ENCODE results near the gene AZU1.

Gene AZU1

DNA sequence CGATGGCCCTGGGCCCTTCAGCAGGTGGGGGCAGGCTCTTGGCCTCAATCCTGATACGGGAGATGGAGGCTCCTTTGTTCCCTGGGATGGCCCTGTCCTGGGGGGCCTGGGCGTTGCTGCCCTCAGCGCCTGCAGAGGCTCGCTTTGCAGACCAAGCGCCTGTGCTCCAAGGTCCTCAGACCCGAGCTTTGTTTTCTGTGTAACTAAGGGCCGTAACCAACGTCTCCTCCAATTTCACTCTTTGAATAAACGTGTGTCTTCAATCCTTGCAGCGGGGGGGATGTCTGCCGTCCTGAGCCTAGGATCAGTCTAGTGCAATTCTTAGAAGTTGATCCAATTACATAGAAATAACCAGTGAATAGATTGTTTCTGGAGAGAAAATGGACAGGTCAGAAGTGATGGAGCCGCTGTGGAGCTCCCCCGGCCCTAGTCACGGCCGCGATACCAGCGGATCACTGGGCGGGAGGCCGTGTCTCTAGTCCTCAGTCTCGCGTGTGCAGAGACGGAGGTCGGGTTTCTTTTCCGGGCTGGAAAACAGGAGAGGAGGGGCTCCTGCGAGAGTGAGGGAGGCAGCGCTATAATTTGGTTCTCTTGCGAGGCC lies 25.0 kb upstream of the AZU1 start:
- no peak overlapping the region for H3K9ac ChIP-seq (ENCODE audit: low read length in 5 of 5)
- peaks cover 18 to 64% (median 56%) of the 10 kb centered on the region in 5 donors for H3K4me1 ChIP-seq (ENCODE audit: control insufficient read depth in 5 of 5, insufficient read depth in 5 of 5, low read length in 5 of 5)
- H3K4me3 ChIP-seq (ENCODE audit: low read depth in 1 of 5, low read length in 5 of 5) = peak overlapping the region in 2 of 5 donors; percentile 32 to 57

DNA sequence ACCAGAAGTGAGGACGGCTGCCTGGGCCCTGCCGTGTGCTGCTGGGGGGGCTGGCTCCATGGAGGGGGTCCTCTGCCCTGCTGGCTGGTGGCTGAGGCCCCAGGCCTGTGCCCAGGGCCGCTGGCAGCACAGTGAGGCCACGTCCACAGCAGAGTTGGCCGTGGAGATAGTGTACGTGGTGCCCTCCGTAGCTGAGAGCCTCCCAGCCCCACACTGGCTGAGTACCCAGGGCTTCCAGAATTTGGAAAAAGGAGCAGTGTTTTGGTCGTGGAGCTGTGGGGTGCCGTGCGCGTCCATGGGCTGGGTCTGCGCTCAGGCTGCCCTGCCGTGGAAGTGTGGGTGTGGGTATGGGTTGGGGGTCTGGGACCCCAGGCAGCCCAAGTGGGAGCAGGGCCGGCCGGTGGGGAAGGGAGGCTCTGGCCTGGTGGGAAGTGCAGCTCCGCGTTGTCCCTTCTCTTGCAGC lies 24.5 kb upstream of the AZU1 start:
- no peak overlapping the region for H3K9ac ChIP-seq (ENCODE audit: low read length in 5 of 5)
- peak overlapping the region; percentile 54 for H3K27ac ChIP-seq (ENCODE audit: low read depth, low read length)
- H3K4me3 ChIP-seq (ENCODE audit: low read depth in 1 of 5, low read length in 5 of 5) = peak overlapping the region in 2 of 5 donors; percentile 32 to 57
- no peaks in the 10 kb centered on the region for H3K27me3 ChIP-seq (ENCODE audit: control insufficient read depth in 5 of 5, insufficient read depth in 4 of 5, low read length in 5 of 5)
- peaks cover 0 to 73% (median 58%) of the 10 kb centered on the region in 5 donors for H3K36me3 ChIP-seq (ENCODE audit: control insufficient read depth in 5 of 5, insufficient read depth in 5 of 5, low read length in 5 of 5)
- peaks cover 18 to 64% (median 56%) of the 10 kb centered on the region in 5 donors for H3K4me1 ChIP-seq (ENCODE audit: control insufficient read depth in 5 of 5, insufficient read depth in 5 of 5, low read length in 5 of 5)
- no peaks in the 10 kb centered on the region for H3K9me3 ChIP-seq (ENCODE audit: control insufficient read depth in 5 of 5, low read length in 5 of 5)

More for the DNA sequence above, 25.0 kb upstream of the AZU1 start:
- H3K27me3 ChIP-seq (ENCODE audit: control insufficient read depth in 5 of 5, insufficient read depth in 4 of 5, low read length in 5 of 5) = no peaks in the 10 kb centered on the region
- peaks cover 0 to 68% (median 53%) of the 10 kb centered on the region in 5 donors for H3K36me3 ChIP-seq (ENCODE audit: control insufficient read depth in 5 of 5, insufficient read depth in 5 of 5, low read length in 5 of 5)
- no peaks in the 10 kb centered on the region for H3K9me3 ChIP-seq (ENCODE audit: control insufficient read depth in 5 of 5, low read length in 5 of 5)
- H3K27ac ChIP-seq (ENCODE audit: low read depth, low read length) = peak overlapping the region; percentile 54

GRCh38 chr19:803686-804418 lies 23.8 kb upstream of the AZU1 start:
- Histone ChIP-seq H3K27me3 (ENCODE audit: control insufficient read depth in 5 of 5, insufficient read depth in 4 of 5, low read length in 5 of 5) (no peaks in the 10 kb centered on the region), H3K4me3 (ENCODE audit: low read depth in 1 of 5, low read length in 5 of 5) (no peak overlapping the region), H3K27ac (ENCODE audit: low read depth, low read length) (no peak overlapping the region), H3K36me3 (ENCODE audit: control insufficient read depth in 5 of 5, insufficient read depth in 5 of 5, low read length in 5 of 5) (peaks cover 0 to 80% (median 66%) of the 10 kb centered on the region in 5 donors), H3K4me1 (ENCODE audit: control insufficient read depth in 5 of 5, insufficient read depth in 5 of 5, low read length in 5 of 5) (peaks cover 18 to 57% (median 50%) of the 10 kb centered on the region in 5 donors), H3K9ac (ENCODE audit: low read length in 5 of 5) (no peak overlapping the region), H3K9me3 (ENCODE audit: control insufficient read depth in 5 of 5, low read length in 5 of 5) (no peaks in the 10 kb centered on the region)

DNA sequence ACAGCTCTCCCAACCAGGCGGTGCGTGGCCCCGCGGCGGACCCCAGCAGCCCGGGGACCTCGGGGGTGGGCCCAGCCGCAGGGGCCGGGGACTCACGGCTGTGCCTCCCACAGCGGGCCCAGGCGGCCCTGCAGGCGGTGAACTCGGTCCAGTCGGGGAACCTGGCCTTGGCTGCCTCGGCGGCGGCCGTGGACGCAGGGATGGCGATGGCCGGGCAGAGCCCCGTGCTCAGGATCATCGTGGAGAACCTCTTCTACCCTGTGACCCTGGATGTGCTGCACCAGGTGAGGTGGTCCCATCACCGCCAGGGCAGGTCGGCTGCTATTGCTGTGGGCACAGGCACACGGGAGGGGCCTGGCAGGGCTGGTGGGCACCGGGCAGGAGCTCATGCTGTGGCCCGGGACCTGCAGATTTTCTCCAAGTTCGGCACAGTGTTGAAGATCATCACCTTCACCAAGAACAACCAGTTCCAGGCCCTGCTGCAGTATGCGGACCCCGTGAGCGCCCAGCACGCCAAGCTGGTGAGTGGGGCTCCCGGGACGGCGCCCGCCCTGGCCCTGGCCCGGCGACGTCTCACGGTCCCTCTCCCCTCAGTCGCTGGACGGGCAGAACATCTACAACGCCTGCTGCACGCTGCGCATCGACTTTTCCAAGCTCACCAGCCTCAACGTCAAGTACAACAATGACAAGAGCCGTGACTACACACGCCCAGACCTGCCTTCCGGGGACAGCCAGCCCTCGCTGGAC lies 23.0 kb upstream of the AZU1 start:
- H3K27ac ChIP-seq (ENCODE audit: low read depth, low read length) = no peak overlapping the region
- H3K36me3 ChIP-seq (ENCODE audit: control insufficient read depth in 5 of 5, insufficient read depth in 5 of 5, low read length in 5 of 5) = peaks cover 0 to 83% (median 67%) of the 10 kb centered on the region in 5 donors
- H3K4me1 ChIP-seq (ENCODE audit: control insufficient read depth in 5 of 5, insufficient read depth in 5 of 5, low read length in 5 of 5) = peaks cover 16 to 49% (median 43%) of the 10 kb centered on the region in 5 donors

GRCh38 chr19:805166-805551 lies 22.5 kb upstream of the AZU1 start:
- H3K4me3 ChIP-seq (ENCODE audit: low read depth in 1 of 5, low read length in 5 of 5) = no peak overlapping the region
- peaks cover 13 to 44% (median 37%) of the 10 kb centered on the region in 5 donors for H3K4me1 ChIP-seq (ENCODE audit: control insufficient read depth in 5 of 5, insufficient read depth in 5 of 5, low read length in 5 of 5)
- no peaks in the 10 kb centered on the region for H3K27me3 ChIP-seq (ENCODE audit: control insufficient read depth in 5 of 5, insufficient read depth in 4 of 5, low read length in 5 of 5)
- no peak overlapping the region for H3K27ac ChIP-seq (ENCODE audit: low read depth, low read length)
- H3K36me3 ChIP-seq (ENCODE audit: control insufficient read depth in 5 of 5, insufficient read depth in 5 of 5, low read length in 5 of 5) = peaks cover 0 to 87% (median 72%) of the 10 kb centered on the region in 5 donors
- no peaks in the 10 kb centered on the region for H3K9me3 ChIP-seq (ENCODE audit: control insufficient read depth in 5 of 5, low read length in 5 of 5)
- H3K9ac ChIP-seq (ENCODE audit: low read length in 5 of 5) = no peak overlapping the region

More for the DNA sequence above, 23.0 kb upstream of the AZU1 start:
- Histone ChIP-seq H3K9me3 (ENCODE audit: control insufficient read depth in 5 of 5, low read length in 5 of 5) (no peaks in the 10 kb centered on the region), H3K27me3 (ENCODE audit: control insufficient read depth in 5 of 5, insufficient read depth in 4 of 5, low read length in 5 of 5) (no peaks in the 10 kb centered on the region), H3K9ac (ENCODE audit: low read length in 5 of 5) (no peak overlapping the region), H3K4me3 (ENCODE audit: low read depth in 1 of 5, low read length in 5 of 5) (no peak overlapping the region)

GRCh38 chr19:805600-806550 lies 21.8 kb upstream of the AZU1 start:
- Histone ChIP-seq H3K4me3 (ENCODE audit: low read depth in 1 of 5, low read length in 5 of 5) (no peak overlapping the region), H3K36me3 (ENCODE audit: control insufficient read depth in 5 of 5, insufficient read depth in 5 of 5, low read length in 5 of 5) (peaks cover 0 to 88% (median 76%) of the 10 kb centered on the region in 5 donors), H3K27ac (ENCODE audit: low read depth, low read length) (no peak overlapping the region), H3K9me3 (ENCODE audit: control insufficient read depth in 5 of 5, low read length in 5 of 5) (no peaks in the 10 kb centered on the region), H3K9ac (ENCODE audit: low read length in 5 of 5) (no peak overlapping the region), H3K27me3 (ENCODE audit: control insufficient read depth in 5 of 5, insufficient read depth in 4 of 5, low read length in 5 of 5) (no peaks in the 10 kb centered on the region), H3K4me1 (ENCODE audit: control insufficient read depth in 5 of 5, insufficient read depth in 5 of 5, low read length in 5 of 5) (peaks cover 6 to 37% (median 30%) of the 10 kb centered on the region in 5 donors)

GRCh38 chr19:806815-807421 lies 20.7 kb upstream of the AZU1 start:
- Histone ChIP-seq H3K36me3 (ENCODE audit: control insufficient read depth in 5 of 5, insufficient read depth in 5 of 5, low read length in 5 of 5) (peaks cover 0 to 94% (median 86%) of the 10 kb centered on the region in 5 donors), H3K27me3 (ENCODE audit: control insufficient read depth in 5 of 5, insufficient read depth in 4 of 5, low read length in 5 of 5) (no peaks in the 10 kb centered on the region), H3K9me3 (ENCODE audit: control insufficient read depth in 5 of 5, low read length in 5 of 5) (no peaks in the 10 kb centered on the region), H3K4me3 (ENCODE audit: low read depth in 1 of 5, low read length in 5 of 5) (no peak overlapping the region), H3K9ac (ENCODE audit: low read length in 5 of 5) (no peak overlapping the region), H3K27ac (ENCODE audit: low read depth, low read length) (no peak overlapping the region), H3K4me1 (ENCODE audit: control insufficient read depth in 5 of 5, insufficient read depth in 5 of 5, low read length in 5 of 5) (peaks cover 0 to 26% (median 20%) of the 10 kb centered on the region in 5 donors)

DNA sequence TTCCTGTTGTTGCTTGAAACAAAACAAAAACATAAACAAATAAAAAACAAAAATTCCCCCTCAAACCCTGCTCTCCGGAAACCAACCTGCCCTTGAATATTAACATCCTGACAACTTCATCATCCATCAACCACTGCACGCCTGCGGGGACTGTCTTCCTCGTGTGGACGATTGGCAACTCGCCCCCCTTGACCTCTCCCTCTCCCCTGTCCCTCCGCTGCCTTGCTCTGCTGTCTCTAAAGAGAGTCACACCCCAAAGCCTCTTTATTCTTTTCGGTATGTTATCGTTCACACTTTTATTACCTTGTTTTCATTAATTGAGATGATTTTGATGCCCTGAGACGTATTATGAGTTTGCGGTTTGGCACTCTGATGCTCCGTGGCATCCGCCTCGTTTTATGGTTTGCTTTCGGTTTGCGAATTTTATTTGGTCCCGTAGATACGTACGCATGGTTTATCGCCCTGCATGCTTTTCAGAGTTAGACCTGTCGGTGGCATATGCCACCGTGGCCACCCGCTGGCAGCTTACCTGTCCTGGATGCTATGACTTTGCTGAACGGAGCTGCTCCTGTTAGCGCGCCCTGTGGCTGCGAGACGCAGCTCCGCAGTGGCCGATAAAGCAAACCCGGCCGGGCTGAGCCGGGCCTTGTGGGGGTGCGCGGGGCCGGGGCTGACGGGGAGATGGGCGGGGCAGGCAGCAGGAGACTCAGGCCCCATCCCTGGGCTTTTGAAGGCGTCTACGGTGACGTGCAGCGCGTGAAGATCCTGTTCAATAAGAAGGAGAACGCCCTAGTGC lies 19.8 kb upstream of the AZU1 start:
- Histone ChIP-seq H3K9ac (ENCODE audit: low read length in 5 of 5) (no peak overlapping the region), H3K9me3 (ENCODE audit: control insufficient read depth in 5 of 5, low read length in 5 of 5) (no peaks in the 10 kb centered on the region), H3K27me3 (ENCODE audit: control insufficient read depth in 5 of 5, insufficient read depth in 4 of 5, low read length in 5 of 5) (no peaks in the 10 kb centered on the region), H3K4me3 (ENCODE audit: low read depth in 1 of 5, low read length in 5 of 5) (no peak overlapping the region), H3K36me3 (ENCODE audit: control insufficient read depth in 5 of 5, insufficient read depth in 5 of 5, low read length in 5 of 5) (peaks cover 0 to 96% (median 89%) of the 10 kb centered on the region in 5 donors), H3K27ac (ENCODE audit: low read depth, low read length) (no peak overlapping the region), H3K4me1 (ENCODE audit: control insufficient read depth in 5 of 5, insufficient read depth in 5 of 5, low read length in 5 of 5) (peaks cover 0 to 17% (median 11%) of the 10 kb centered on the region in 5 donors)
